Esophagus squamous epithelium (tissue), 5 donors: Measurements from ENCODE around the gene PTCH1. TPM values are rescaled to one million over a fixed set of nuclear protein-coding genes. Genes with fewer than 3 reads are reported as not detected.

Source experiments
- DNase-seq: peaks from one replicate; lab custom pipeline; 2025; lab: John Stamatoyannopoulos, UW
- H3K27ac ChIP-seq, 4 donors: fragments of 200-600 bp; sonication (generic); one replicate each; pipeline ENCODE4 v1.5.1; 2016 to 2019; ENCODE audit warnings: mild to moderate bottlenecking in 1 of 4
- H3K27me3 ChIP-seq, 4 donors: fragments of 200-600 bp; sonication (generic); 1 replicate in 3 of 4; 2 replicates in 1 of 4; pipeline versions ENCODE4 v1.5.1 to v1.6.0; 2017 to 2021; ENCODE audit warnings: antibody characterized with exemption in 1 of 4
- H3K36me3 ChIP-seq, 3 donors: fragments of 200-600 bp; sonication (generic); one replicate each; pipeline ENCODE4 v1.5.1; 2016 to 2019
- H3K4me1 ChIP-seq, 3 donors: fragments of 200-600 bp; sonication (generic); one replicate each; pipeline ENCODE4 v1.5.1; 2017 to 2019
- H3K4me3 ChIP-seq, 4 donors: fragments of 200-600 bp; sonication (generic); 1 replicate in 3 of 4; 2 replicates in 1 of 4; pipeline ENCODE4 v1.5.1; 2016 to 2019; ENCODE audit warnings: mild to moderate bottlenecking in 2 of 4, moderate library complexity in 1 of 4
- H3K9me3 ChIP-seq, 3 donors: fragments of 200-600 bp; sonication (generic); one replicate each; pipeline ENCODE4 v1.5.1; 2016 to 2019
- CTCF ChIP-seq, 6 experiments: fragments of 450-650 bp in 4 of 6; fragments of 200-600 bp in 2 of 6; sonication (generic) in 2 of 6; IDR thresholded peaks; one replicate each; pipeline ENCODE4 v1.5.1; 2016 to 2019; ENCODE audit warnings: antibody characterized with exemption in 6 of 6, mild to moderate bottlenecking in 4 of 6, moderate library complexity in 4 of 6
- POLR2A ChIP-seq, 4 donors: fragments of 450-650 bp; IDR thresholded peaks; one replicate each; pipeline ENCODE4 v1.6.1; 2017; ENCODE audit warnings: antibody characterized with exemption in 4 of 4, mild to moderate bottlenecking in 4 of 4, moderate library complexity in 3 of 4
- WGBS, 2 donors: methylation state at CpG; one replicate each; pipeline ENCODE4 v1.1.5; 2018; 5-methylcytosine and 5-hydroxymethylcytosine counted together
- intact Hi-C: fragments of 100-400 bp; cut with DNase I; formaldehyde crosslinking; loops from one replicate; pipeline ENCODE4 v1.15.0; 2022
- total RNA-seq, 4 donors: library from RNA; depleted of rRNA; stranded (reverse); fragments of >200 nt; gene quantifications; one replicate each; pipeline ENCODE4 v1.1.0, GENCODE V29; 2016
- donor health status: DM: yes; HTN: yes; CAD: no.

PTCH1 gene
- total RNA-seq, 4 donors from 2014 or later, result 1.9 to 11.6 (median 3.5) TPM

GRCh38 chr9:95459178-95459577 lies 57.6 kb downstream of the PTCH1 start:
- Histone ChIP-seq H3K36me3 (peaks cover 0 to 83% (median 0%) of the 10 kb centered on the region in 3 donors), H3K27me3 (no peaks in the 10 kb centered on the region), H3K4me1 (peaks cover 7 to 24% (median 19%) of the 10 kb centered on the region in 3 donors), H3K27ac (peak overlapping the region in 1 of 4 donors; percentile 25), H3K9me3 (no peaks in the 10 kb centered on the region), H3K4me3 (no peak overlapping the region)
- intact Hi-C loops, result no loop called here
- DNase-seq, result no peak
- TF ChIP-seq POLR2A (IDR thresholded peaks at IDR 0.05) (no peak), CTCF (IDR thresholded peaks at IDR 0.05) (no peak)
- WGBS, 2 donors, result 80 to 90% methylated on average over 13 of the region's 13 CpGs

- TF ChIP-seq POLR2A (IDR thresholded peaks at IDR 0.05) (no peak), CTCF (IDR thresholded peaks at IDR 0.05) (no peak)
- Histone ChIP-seq H3K36me3 (peaks cover 0 to 83% (median 0%) of the 10 kb centered on the region in 3 donors), H3K4me1 (peaks cover 7 to 21% (median 19%) of the 10 kb centered on the region in 3 donors), H3K9me3 (no peaks in the 10 kb centered on the region), H3K4me3 (no peak overlapping the region), H3K27ac (peak overlapping the region in 1 of 4 donors; percentile 25), H3K27me3 (no peaks in the 10 kb centered on the region)
- intact Hi-C loops, result no loop called here
- DNase-seq, result no peak
- 74 to 82% methylated on average over 4 to 6 of the region's 6 CpGs for WGBS, 2 donors
These were observed 58.1 kb downstream of the PTCH1 start for GRCh38 chr9:95458666-95459065.

GRCh38 chr9:95457769-95458168 lies 59.0 kb downstream of the PTCH1 start:
- DNase-seq, result no peak
- 68 to 86% methylated on average over 10 to 11 of the region's 12 CpGs for WGBS, 2 donors
- Histone ChIP-seq H3K27me3 (no peaks in the 10 kb centered on the region), H3K27ac (no peak overlapping the region), H3K4me1 (peaks cover 1 to 12% (median 10%) of the 10 kb centered on the region in 3 donors), H3K9me3 (no peaks in the 10 kb centered on the region), H3K4me3 (no peak overlapping the region), H3K36me3 (peaks cover 0 to 89% (median 0%) of the 10 kb centered on the region in 3 donors)
- intact Hi-C loops, result no loop called here
- TF ChIP-seq CTCF (IDR thresholded peaks at IDR 0.05) (no peak), POLR2A (IDR thresholded peaks at IDR 0.05) (no peak)

GRCh38 chr9:95455714-95456113 lies 61.1 kb downstream of the PTCH1 start:
- H3K4me1 ChIP-seq, result no peaks in the 10 kb centered on the region
- no peak overlapping the region for H3K27ac ChIP-seq
- no peaks in the 10 kb centered on the region for H3K27me3 ChIP-seq
- DNase-seq, result no peak
- H3K4me3 ChIP-seq, result no peak overlapping the region
- H3K36me3 ChIP-seq, result peaks cover 0 to 97% (median 0%) of the 10 kb centered on the region in 3 donors
- intact Hi-C loops, result no loop called here
- 86 to 90% methylated on average over 3 to 9 of the region's 9 CpGs for WGBS, 2 donors
- no peaks in the 10 kb centered on the region for H3K9me3 ChIP-seq
- TF ChIP-seq CTCF (IDR thresholded peaks at IDR 0.05) (no peak), POLR2A (IDR thresholded peaks at IDR 0.05) (no peak)

- Histone ChIP-seq H3K36me3 (peaks cover 0 to 98% (median 7%) of the 10 kb centered on the region in 3 donors), H3K4me3 (no peak overlapping the region), H3K27me3 (no peaks in the 10 kb centered on the region), H3K9me3 (no peaks in the 10 kb centered on the region), H3K27ac (no peak overlapping the region), H3K4me1 (no peaks in the 10 kb centered on the region)
- DNase-seq, result no peak
- WGBS, 2 donors, result 89 to 96% methylated on average over 4 of the region's 4 CpGs
- intact Hi-C loops, result no loop called here
- no peak for TF ChIP-seq CTCF (IDR thresholded peaks at IDR 0.05)
These were observed 64.6 kb downstream of the PTCH1 start for GRCh38 chr9:95452176-95452575.
